Endodermal cell (in vitro differentiated cells): ENCODE measurements around the gene AMOTL2. TPM values are rescaled to one million over a fixed set of nuclear protein-coding genes. Genes with fewer than 3 reads are reported as not detected.

Experiments
- DNase-seq: peaks from one replicate; pipeline ENCODE4 v3.0.0-alpha.2; 2017
- H3K27ac ChIP-seq: 2 replicates; pipeline ENCODE4 v1.5.1; 2013; ENCODE audit warnings: mild to moderate bottlenecking, low read depth, low read length, moderate library complexity
- H3K27me3 ChIP-seq: 2 replicates; pipeline ENCODE4 v1.6.1; 2013; ENCODE audit warnings: mild to moderate bottlenecking, low read length, moderate library complexity; ENCODE audit not compliant: insufficient read depth, control insufficient read depth, poor library complexity, severe bottlenecking
- H3K36me3 ChIP-seq: 2 replicates; pipeline ENCODE4 v1.7.0; 2013; ENCODE audit warnings: mild to moderate bottlenecking, low read length, moderate library complexity; ENCODE audit not compliant: control insufficient read depth, insufficient read depth
- H3K4me1 ChIP-seq: one replicate; pipeline ENCODE4 v1.7.0; 2013; ENCODE audit warnings: low read length; ENCODE audit not compliant: control insufficient read depth, insufficient read depth
- H3K4me3 ChIP-seq: 2 replicates; pipeline ENCODE4 v1.5.1; 2013; ENCODE audit warnings: mild to moderate bottlenecking, low read length, moderate library complexity
- H3K9ac ChIP-seq: 2 replicates; pipeline ENCODE4 v1.6.1; 2013; ENCODE audit warnings: mild to moderate bottlenecking, low read length, moderate library complexity; ENCODE audit not compliant: poor library complexity, severe bottlenecking; ENCODE audit errors: extremely low read depth
- H3K9me3 ChIP-seq: 2 replicates; pipeline ENCODE4 v1.6.1; 2013; ENCODE audit warnings: mild to moderate bottlenecking, low read length, moderate library complexity; ENCODE audit not compliant: control insufficient read depth
- H3K27ac Mint-ChIP-seq: 2 replicates; pipeline ENCODE4 v1.8.0; 2020; ENCODE audit warnings: mixed read lengths
- H3K27me3 Mint-ChIP-seq: 2 replicates; pipeline ENCODE4 v1.8.0; 2021; ENCODE audit warnings: mild to moderate bottlenecking, mixed read lengths; ENCODE audit not compliant: insufficient read depth
- H3K36me3 Mint-ChIP-seq: 2 replicates; pipeline ENCODE4 v1.8.0; 2020; ENCODE audit warnings: low read depth, mixed read lengths
- H3K4me1 Mint-ChIP-seq: 2 replicates; pipeline ENCODE4 v1.8.0; 2020; ENCODE audit warnings: mixed read lengths
- H3K4me3 Mint-ChIP-seq: 2 replicates; pipeline ENCODE4 v1.8.0; 2020; ENCODE audit warnings: mild to moderate bottlenecking, moderate library complexity, mixed read lengths
- H3K9me3 Mint-ChIP-seq: 2 replicates; pipeline ENCODE4 v1.8.0; 2020; ENCODE audit warnings: mild to moderate bottlenecking, mixed read lengths
- CTCF ChIP-seq: fragments of 200-600 bp; sonication (generic); conservative IDR thresholded peaks from 2 replicates; pipeline ENCODE4 v1.5.0; 2021; ENCODE audit warnings: antibody characterized with exemption, mild to moderate bottlenecking
- WGBS, 2 experiments: methylation state at CpG; one replicate each; pipeline versions ENCODE4 v1.1.5 to v1.1.7; 2013; ENCODE audit warnings: missing lambda C conversion rate in 2 of 2, mixed read lengths in 1 of 2; ENCODE audit not compliant: insufficient coverage in 1 of 2, insufficient read length in 1 of 2; 5-methylcytosine and 5-hydroxymethylcytosine counted together
- total RNA-seq, 2 donors: library from RNA; stranded (reverse); fragmentation: NEBNext Ultra II Directional in 1 of 2; extraction: Animal tissue kit (Norgen Biotek cat#: 25700) in 1 of 2; gene quantifications; 2 replicates in 1 of 2; 3 replicates in 1 of 2; pipeline ENCODE4 v1.2.1, GENCODE V29; 2021

AMOTL2 gene
- total RNA-seq, 2 donors from 2014 or later = 109 to 153 TPM

DNA sequence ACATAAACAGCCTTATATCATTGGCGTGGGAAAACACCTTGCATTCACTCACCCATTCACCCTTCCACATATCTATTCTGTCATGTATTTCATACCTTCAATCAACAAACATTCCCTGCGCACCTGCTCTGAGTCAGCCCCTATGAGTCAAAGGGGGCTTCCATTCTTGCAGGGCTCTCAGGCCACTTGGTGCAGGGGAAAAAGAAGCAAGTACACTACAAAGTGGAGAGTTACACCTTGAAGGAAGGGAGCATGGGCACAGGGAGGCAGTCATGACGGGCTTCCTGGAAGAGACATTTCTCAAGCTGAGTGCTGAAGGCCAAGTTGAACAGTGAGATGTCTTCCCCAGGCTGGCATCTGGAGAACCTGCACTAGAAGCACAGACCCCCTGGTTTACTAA is 4.6 kb upstream of the AMOTL2 start:
- Histone ChIP-seq H3K4me1 (peaks cover 4% of the 10 kb centered on the region), H3K4me3 (no peak overlapping the region), H3K9ac (no peak overlapping the region), H3K36me3 (no peaks in the 10 kb centered on the region), H3K27me3 (no peaks in the 10 kb centered on the region), H3K27ac (no peak overlapping the region), H3K9me3 (no peaks in the 10 kb centered on the region)
- Mint-ChIP-seq H3K9me3 (no peaks in the 10 kb centered on the region), H3K36me3 (no peaks in the 10 kb centered on the region), H3K27me3 (peaks cover 30% of the 10 kb centered on the region), H3K4me3 (no peak overlapping the region), H3K27ac (no peak overlapping the region), H3K4me1 (peaks cover 33% of the 10 kb centered on the region)
- 87 to 100% methylated on average over 1 to 3 of the region's 3 CpGs for WGBS, 2 experiments
- no peak for TF ChIP-seq CTCF
- DNase-seq = no peak

GRCh38 chr3:134378384-134378783 is 4.1 kb upstream of the AMOTL2 start:
- Histone ChIP-seq H3K4me1 (peaks cover 4% of the 10 kb centered on the region), H3K9ac (no peak overlapping the region), H3K4me3 (no peak overlapping the region), H3K9me3 (no peaks in the 10 kb centered on the region), H3K36me3 (no peaks in the 10 kb centered on the region), H3K27me3 (no peaks in the 10 kb centered on the region), H3K27ac (no peak overlapping the region)
- Mint-ChIP-seq H3K4me3 (no peak overlapping the region), H3K27ac (no peak overlapping the region), H3K9me3 (no peaks in the 10 kb centered on the region), H3K4me1 (peaks cover 33% of the 10 kb centered on the region), H3K36me3 (no peaks in the 10 kb centered on the region), H3K27me3 (peaks cover 30% of the 10 kb centered on the region)
- peak; percentile 84 for TF ChIP-seq CTCF
- DNase-seq = peak; percentile 88

DNA sequence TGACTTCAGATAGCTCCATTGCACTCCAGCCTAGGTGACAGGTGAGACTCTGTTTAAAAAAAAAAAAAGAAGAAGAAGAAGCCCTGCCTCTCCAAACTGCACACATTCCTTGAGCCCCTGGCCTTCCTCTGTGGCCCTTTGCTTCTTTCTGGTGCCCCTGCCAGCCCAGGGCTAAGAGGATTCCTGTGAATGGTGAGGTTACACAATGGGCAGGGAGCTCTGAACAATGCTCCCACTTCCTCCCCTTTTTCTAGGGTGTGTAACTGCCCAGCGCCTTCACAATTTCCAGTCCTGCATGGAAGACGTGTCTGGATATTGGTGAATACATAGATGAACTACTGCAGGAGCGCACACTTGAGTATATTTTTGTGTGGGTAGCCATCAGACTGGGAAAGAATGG is 3.6 kb upstream of the AMOTL2 start:
- Mint-ChIP-seq H3K27ac (no peak overlapping the region), H3K4me3 (no peak overlapping the region), H3K9me3 (no peaks in the 10 kb centered on the region), H3K4me1 (peaks cover 34% of the 10 kb centered on the region), H3K27me3 (peaks cover 30% of the 10 kb centered on the region), H3K36me3 (no peaks in the 10 kb centered on the region)
- Histone ChIP-seq H3K4me1 (peaks cover 4% of the 10 kb centered on the region), H3K4me3 (no peak overlapping the region), H3K27ac (no peak overlapping the region), H3K27me3 (no peaks in the 10 kb centered on the region), H3K9ac (no peak overlapping the region), H3K36me3 (no peaks in the 10 kb centered on the region), H3K9me3 (no peaks in the 10 kb centered on the region)
- 91 to 100% methylated on average over 1 to 3 of the region's 3 CpGs for WGBS, 2 experiments
- TF ChIP-seq CTCF = no peak
- no peak for DNase-seq
